GM18505 (cell line): Measurements from ENCODE around the gene ZNF195.
"Not testable (repeated sequence)": the region's sequence is repeated elsewhere in the genome, so short reads cannot be mapped to it uniquely, and the experiment has no call there.

Experiments used
- ATAC-seq: cut with Tn5 transposase; IDR thresholded peaks from one replicate; pipeline ENCODE4 v1.9.1; 2021; ENCODE audit not compliant: unreplicated experiment
- POLR2A ChIP-seq: IDR thresholded peaks from 4 replicates; pipeline ENCODE4 v1.6.1; 2011; ENCODE audit warnings: borderline replicate concordance; ENCODE audit not compliant: insufficient read depth, insufficient read length; ENCODE audit errors: extremely low read depth

The ZNF195 gene

GRCh38 chr11:3378426-3379423 is at the start of gene ZNF195:
Gene ZNF195, minus strand, starts transcription at chr11:3379146. Its CDS starts 106 bp downstream, at chr11:3379040.
- TF ChIP-seq POLR2A = peak; percentile 83
- peak; percentile 98 for ATAC-seq

DNA sequence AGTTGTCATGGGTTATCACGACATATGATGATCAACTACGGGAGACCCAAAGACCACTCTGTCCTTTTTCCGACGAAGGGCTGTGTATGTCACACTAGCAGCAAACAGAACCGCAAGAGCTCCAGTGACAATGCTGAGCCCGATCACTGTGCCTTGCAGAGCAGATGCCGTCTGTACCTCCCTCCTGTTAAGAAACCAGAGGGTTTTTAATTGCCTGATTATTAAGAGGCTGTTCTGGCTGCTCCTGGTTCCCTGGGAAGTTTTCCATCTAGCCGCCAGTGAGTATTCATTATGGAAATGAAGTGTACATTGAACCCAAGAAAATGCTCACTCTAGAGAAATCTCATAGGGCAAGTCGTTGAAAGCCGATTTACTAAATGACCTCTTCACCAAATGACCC is 49.1 kb upstream of the ZNF195 start:
- ATAC-seq = not testable (repeated sequence)

GRCh38 chr11:3426541-3426940 is 47.6 kb upstream of the ZNF195 start:
- not testable (repeated sequence) for ATAC-seq

GRCh38 chr11:3423928-3424327 is 45.0 kb upstream of the ZNF195 start:
- ATAC-seq = not testable (repeated sequence)

DNA sequence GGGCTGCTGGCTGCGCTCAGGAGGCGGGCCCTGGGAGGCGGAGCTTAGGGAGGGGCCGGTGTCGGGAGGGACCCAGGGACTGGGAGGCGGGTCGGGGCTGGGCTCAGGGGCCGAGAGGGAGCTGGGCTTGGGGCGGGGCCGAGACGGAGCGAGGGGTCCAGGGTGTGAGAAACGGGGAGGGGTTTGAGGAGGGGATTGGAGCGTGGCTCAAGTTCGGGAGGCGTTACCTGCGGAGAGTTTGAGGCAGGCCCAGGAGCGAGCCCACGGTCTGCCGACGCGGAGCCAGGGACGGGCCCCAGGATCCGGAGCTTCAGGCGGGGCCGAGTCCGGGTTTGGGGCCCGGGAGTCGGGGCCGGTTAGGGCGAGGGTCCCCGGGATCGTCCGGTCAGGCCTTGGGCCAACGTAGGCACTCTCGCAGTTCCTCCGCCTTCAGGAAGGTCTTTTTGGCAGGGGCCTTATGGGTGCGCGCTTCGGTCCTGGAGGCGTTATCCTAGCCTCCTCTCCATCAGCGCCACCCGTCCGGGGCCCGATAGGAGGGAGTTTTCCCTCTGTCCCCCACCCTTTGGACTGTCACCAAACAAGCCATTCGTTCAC is 44.3 kb upstream of the ZNF195 start:
- not testable (repeated sequence) for ATAC-seq

DNA sequence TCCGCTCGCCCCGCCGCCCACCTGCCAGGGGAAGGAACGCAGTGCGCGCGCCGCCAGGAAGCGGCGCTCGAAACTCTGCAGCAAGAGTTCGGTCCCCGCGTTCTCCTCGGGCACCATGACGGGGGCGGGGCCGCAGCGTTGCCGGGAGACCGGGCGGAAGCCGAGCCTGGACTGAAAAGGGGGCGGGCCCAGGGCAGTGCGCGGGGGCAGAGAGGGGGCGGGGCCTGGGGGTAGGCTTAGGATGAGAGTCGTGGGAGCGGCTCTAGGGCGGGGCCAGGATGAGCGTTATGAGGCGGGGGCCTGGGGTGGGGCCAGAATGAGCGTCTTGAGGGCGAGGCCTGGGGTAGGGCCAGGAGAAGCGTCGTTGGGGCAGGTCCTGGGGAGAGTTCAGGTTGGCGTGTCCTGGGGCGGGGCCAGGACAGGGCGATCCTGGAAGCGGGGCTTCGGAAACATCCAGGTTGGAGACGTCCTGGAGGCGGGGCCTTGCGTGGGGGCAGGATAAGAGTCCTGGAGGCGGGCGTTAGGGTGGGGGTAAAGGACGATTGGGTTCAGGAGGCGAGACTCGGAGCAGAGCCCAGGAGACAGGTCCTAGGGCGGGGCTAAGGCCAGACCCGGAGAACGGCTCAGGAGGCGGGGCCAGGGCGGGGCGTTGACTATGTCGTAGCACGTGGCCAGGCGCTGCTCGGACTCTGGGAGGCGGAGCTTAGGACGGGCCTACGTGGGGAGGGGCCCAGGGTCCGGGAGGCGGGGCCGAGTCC is 43.6 kb upstream of the ZNF195 start:
- ATAC-seq = peak; percentile 97

GRCh38 chr11:3421608-3422379 is 42.8 kb upstream of the ZNF195 start:
- not testable (repeated sequence) for ATAC-seq

DNA sequence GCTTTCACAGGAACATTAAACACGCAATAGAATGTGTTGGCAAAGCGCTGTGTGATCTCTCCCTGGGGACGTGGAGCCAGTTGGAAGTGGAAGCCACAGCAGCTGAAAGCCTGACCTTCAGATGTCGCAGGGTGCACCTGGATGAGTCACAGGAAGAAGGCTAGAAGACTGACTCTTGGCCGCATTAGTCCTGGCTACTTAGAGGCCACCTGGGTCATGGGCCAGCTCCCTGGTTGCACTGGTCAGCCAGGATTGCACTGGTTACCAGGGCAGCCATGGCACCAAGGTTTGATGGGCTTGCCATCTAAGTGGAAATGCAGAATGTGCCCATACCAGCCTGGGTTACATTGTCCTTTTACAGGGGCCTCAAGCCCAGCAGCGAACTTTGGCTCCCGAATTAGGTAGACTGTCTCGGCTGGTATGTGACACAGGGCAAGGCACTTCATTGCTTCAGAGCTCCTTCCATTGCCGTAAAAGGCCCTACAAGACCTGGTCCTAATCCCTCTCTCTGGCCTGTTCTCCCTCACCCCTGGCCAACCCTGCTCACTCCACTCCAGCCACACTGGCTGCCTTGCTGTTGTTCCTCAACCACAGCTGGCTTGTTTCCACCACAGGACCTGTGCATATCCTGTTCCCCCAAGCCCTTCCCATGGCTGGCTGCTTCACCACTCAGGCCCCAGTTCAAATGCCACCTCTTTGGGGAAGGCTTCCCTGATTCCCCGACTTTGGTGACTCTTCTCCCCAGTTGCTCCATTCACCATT is 41.5 kb upstream of the ZNF195 start:
- not testable (repeated sequence) for ATAC-seq

DNA sequence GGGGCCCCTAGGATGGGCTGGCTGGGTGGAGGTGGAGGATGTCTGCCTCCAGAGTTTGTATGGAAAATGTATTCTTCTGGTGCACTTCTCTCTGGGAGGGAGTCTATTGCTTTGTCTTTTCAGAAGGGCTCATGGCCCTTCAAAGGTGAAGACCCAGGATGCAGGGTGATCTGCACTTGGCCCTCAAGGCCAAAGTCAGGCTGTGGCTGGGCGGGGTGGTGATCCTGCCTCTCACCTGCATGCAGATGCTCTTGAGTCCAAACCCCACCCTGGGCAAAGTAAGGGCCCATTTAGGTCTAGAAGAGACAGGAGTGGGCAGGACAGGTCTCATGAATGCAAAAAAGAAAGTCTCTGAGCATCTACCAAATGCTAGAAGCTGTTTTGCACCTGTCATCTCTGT is 40.5 kb upstream of the ZNF195 start:
- not testable (repeated sequence) for ATAC-seq

DNA sequence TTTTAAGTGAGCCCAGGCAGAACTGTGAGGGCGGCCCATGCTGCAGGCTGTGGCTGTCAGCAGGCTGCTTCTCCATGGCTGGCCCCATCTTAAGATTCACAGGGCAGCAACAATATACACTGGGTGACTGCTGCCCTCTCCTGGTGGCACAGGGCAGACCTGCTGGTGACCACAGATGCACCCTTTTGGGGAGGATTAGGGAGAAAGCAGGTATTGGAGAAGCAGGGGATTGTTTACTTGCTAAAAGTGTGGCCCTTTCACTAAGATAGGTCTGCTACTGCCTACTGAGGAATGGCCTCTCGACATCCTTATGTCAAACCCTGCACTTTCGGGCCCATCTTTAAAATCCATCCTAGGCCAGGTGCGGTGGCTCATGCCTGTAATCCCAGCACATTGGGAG is 38.1 kb upstream of the ZNF195 start:
- not testable (repeated sequence) for ATAC-seq

- not testable (repeated sequence) for ATAC-seq
Measured at GRCh38 chr11:3415301-3415700, 36.4 kb upstream of the ZNF195 start.

DNA sequence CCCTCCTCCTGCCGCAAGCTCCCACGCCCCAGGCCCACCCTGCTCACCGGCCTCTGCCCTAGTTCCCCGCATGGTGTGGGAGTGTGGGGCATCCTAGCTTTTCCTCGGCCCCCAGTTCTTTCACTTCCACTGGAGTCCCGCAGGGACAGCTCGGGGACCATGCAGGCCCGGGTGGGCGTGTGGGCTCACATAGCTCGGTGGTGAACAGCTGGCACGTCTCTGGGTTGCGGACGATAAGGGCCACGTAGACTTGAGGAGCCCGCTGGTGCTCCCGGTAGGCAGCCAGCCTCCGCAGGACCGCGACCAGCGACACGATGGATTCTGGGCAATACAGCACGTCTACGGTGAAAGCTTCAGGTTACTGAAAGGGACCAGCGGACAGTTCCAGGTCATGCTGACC is 34.7 kb upstream of the ZNF195 start:
- not testable (repeated sequence) for ATAC-seq

DNA sequence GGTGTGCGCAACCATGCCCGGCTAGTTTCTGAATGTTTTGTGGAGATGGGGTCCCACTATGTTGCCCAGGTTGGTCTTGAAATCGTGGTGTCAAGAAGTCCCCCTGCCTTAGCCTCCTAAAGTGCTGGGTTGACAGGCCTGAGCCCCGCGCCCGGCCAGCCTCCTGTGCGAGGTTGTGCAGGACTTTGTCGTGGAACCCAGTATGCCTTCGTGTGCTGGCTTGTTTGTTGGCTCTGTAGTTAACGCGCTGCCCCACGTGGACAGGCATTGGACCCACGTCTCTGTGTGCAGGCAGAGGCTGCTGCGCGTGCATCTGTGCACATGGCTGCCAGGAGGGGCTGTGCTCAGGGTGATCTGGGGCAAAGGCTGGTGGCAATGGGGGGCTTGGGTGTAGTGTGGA is 33.9 kb upstream of the ZNF195 start:
- ATAC-seq = no peak
- TF ChIP-seq POLR2A = no peak

- ATAC-seq = not testable (repeated sequence)
Measured at GRCh38 chr11:3408722-3409121, 29.8 kb upstream of the ZNF195 start.

- not testable (repeated sequence) for ATAC-seq
Measured at GRCh38 chr11:3408058-3408605, 29.2 kb upstream of the ZNF195 start.

GRCh38 chr11:3406937-3407336 is 28.0 kb upstream of the ZNF195 start:
- not testable (repeated sequence) for ATAC-seq

GRCh38 chr11:3406223-3406875 is 27.4 kb upstream of the ZNF195 start:
- not testable (repeated sequence) for ATAC-seq
